ENCODE measurements around the gene KRT83. TPM values are rescaled to one million over a fixed set of nuclear protein-coding genes. Genes with fewer than 3 reads are reported as not detected.

KRT83 gene
- total RNA-seq, 1 experiment from 2014 or later = not detected

DNA sequence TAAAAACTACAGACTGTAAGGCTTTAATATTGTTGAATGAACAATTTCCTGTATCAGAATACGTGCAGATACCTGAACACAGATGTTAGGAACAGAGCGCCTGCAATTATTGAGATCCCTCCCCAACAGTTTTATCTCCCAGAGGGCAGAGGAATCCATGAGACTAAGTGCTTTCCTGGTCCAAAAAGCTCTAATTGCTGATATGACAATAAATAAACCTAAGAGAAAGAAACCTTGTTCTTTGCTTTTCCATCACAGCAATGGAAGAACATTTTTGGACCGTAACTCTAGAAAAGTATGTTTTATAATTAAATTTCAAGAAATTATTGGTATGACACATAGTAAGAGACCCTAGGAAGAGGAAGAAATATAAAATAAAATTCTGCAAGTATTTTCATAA is 13.0 kb upstream of the KRT83 start:
- peaks cover 9 to 10% of the 10 kb centered on the region in 2 experiments for H3K4me1 Mint-ChIP-seq

More for the DNA sequence above, 13.0 kb upstream of the KRT83 start:
- Histone ChIP-seq H3K27ac (ENCODE audit: insufficient read length, low read depth, low read length) (no peak overlapping the region), H3K4me2 (ENCODE audit: insufficient read depth, insufficient read length, low read length) (no peak overlapping the region), H2BK15ac (ENCODE audit: low read depth, low read length) (no peak overlapping the region), H3T11ph (ENCODE audit: low read length) (no peak overlapping the region), H3K79me1 (ENCODE audit: insufficient read depth, low read depth, low read length, poor library complexity, severe bottlenecking) (no peaks in the 10 kb centered on the region), H3K4me1 (ENCODE audit: insufficient read depth, low read length) (no peaks in the 10 kb centered on the region), H3K23ac (ENCODE audit: insufficient read length, low read depth, low read length) (no peak overlapping the region), H2BK20ac (ENCODE audit: low read depth, low read length, poor library complexity, severe bottlenecking) (no peak overlapping the region), H4K91ac (ENCODE audit: insufficient read length, low read depth, low read length) (no peak overlapping the region), H3K14ac (ENCODE audit: insufficient read depth, low read length) (no peak overlapping the region), H2BK5ac (ENCODE audit: insufficient read length, low read length) (no peak overlapping the region), H4K5ac (ENCODE audit: insufficient read length, low read depth, low read length) (no peak overlapping the region), H3K23me2 (ENCODE audit: insufficient read length, low read depth, low read length, poor library complexity, severe bottlenecking) (no peaks in the 10 kb centered on the region), H2BK120ac (ENCODE audit: low read depth, low read length, poor library complexity, severe bottlenecking) (no peak overlapping the region), H3K18ac (ENCODE audit: insufficient read length, low read depth, low read length) (no peak overlapping the region), H2AFZ (ENCODE audit: low read length) (no peak overlapping the region), H2AK5ac (ENCODE audit: insufficient read length, low read length) (no peak overlapping the region), H3K56ac (ENCODE audit: insufficient read length, low read depth, low read length) (no peak overlapping the region), H3K79me2 (ENCODE audit: insufficient read depth, low read length) (no peaks in the 10 kb centered on the region), H4K8ac (replicated peaks; ENCODE audit: insufficient read length, low read depth, low read length) (no peak overlapping the region), H3K9ac (ENCODE audit: extremely low read depth, insufficient read length, low read length) (no peak overlapping the region), H4K20me1 (ENCODE audit: control insufficient read depth, insufficient read depth, insufficient read length) (no peaks in the 10 kb centered on the region), H3K9me3 (ENCODE audit: control insufficient read depth, low read depth, low read length) (no peaks in the 10 kb centered on the region), H3K27me3 (ENCODE audit: insufficient read depth, low read length) (no peaks in the 10 kb centered on the region), H3K4ac (ENCODE audit: low read depth, low read length) (no peak overlapping the region), H2BK12ac (ENCODE audit: insufficient read length, low read depth, low read length) (no peak overlapping the region)
- WGBS (ENCODE audit: extremely low coverage, insufficient read length, low lambda C conversion rate) = no CpG with 5 or more reads among the region's 3 CpGs
- Mint-ChIP-seq H3K36me3 (ENCODE audit: insufficient read depth in 1 of 3, low read depth in 3 of 3) (no peaks in the 10 kb centered on the region), H3K4me3 (no peak overlapping the region), H3K27ac (no peak overlapping the region), H3K27me3 (ENCODE audit: low read depth) (peaks cover 1% of the 10 kb centered on the region; the same call in 1 of the 2 replicates), H3K9me3 (no peaks in the 10 kb centered on the region)
- no peak for DNase-seq
- TF ChIP-seq, protein P1, sequence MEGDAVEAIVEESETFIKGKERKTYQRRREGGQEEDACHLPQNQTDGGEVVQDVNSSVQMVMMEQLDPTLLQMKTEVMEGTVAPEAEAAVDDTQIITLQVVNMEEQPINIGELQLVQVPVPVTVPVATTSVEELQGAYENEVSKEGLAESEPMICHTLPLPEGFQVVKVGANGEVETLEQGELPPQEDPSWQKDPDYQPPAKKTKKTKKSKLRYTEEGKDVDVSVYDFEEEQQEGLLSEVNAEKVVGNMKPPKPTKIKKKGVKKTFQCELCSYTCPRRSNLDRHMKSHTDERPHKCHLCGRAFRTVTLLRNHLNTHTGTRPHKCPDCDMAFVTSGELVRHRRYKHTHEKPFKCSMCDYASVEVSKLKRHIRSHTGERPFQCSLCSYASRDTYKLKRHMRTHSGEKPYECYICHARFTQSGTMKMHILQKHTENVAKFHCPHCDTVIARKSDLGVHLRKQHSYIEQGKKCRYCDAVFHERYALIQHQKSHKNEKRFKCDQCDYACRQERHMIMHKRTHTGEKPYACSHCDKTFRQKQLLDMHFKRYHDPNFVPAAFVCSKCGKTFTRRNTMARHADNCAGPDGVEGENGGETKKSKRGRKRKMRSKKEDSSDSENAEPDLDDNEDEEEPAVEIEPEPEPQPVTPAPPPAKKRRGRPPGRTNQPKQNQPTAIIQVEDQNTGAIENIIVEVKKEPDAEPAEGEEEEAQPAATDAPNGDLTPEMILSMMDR (conservative IDR thresholded peaks at IDR 0.05) = no peak
